ENCODE data around the gene ATXN7. TPM values are rescaled to one million over a fixed set of nuclear protein-coding genes. Genes with fewer than 3 reads are reported as not detected.

Gene ATXN7
- total and polyA plus RNA-seq, 2 of the 13 experiments (the other 11 are each of a cell fraction or from before 2014, with no cell fraction given): 13.8 to 20.0 TPM

DNA sequence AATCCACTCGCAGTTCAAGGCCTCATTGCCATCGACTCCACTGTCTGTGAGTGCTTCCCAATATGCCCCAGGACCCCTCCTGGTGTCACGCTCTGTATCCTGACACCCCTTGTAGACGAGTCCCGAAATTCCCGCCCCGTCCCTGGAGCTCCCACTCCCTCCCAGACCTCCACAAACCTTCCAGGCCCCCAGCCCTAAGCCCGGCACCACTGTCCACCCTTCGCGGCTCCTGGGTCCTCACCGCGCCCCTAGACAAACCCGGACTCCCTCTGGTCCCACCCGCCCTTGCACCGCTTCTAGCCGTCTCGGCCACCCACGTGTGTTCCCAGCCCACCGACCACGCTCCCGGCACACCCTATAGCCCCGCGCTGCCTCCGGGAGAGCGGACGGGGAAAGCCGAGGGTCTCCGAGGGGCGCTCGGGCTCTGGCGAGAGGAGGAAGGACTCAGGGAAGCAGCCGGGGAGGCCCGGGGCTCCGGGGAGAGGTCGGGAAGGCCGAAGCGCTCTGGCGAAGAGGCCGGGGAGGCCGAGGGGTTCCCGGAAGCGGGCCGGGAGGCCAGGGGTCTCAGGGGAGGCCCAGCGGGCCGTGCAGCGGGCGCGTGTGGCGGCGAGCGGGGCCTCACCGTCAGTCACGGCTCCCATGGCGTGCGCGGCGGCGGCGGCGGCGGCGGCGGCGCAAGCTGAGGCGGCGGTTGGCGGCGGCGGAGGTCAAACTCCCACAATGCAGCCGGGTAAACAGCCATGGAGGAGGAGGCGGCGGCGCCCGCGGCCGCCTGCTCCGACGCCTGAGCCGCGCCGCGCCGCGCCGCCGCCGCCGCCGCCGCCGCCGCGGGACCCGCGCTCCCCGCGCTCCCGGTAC is at the start of gene ATXN7, which contains the start of gene THOC7 (continued):
- TF ChIP-seq YEATS2 (CRISPR knock-in tag; IDR thresholded peaks at IDR 0.05; ENCODE audit: borderline replicate concordance) (no peak), ZNF740 (CRISPR knock-in tag; IDR thresholded peaks at IDR 0.05) (no peak), ZFP62 (CRISPR knock-in tag; IDR thresholded peaks at IDR 0.05) (no peak), ZNF790 (CRISPR knock-in tag; IDR thresholded peaks at IDR 0.05; ENCODE audit: borderline replicate concordance) (no peak), PRDM15 (CRISPR knock-in tag; IDR thresholded peaks at IDR 0.05) (peak; percentile 45; the same call in 1 of the 2 replicates), SP140L (CRISPR knock-in tag; IDR thresholded peaks at IDR 0.05; ENCODE audit: borderline replicate concordance) (no peak), ZNF766 (CRISPR knock-in tag; IDR thresholded peaks at IDR 0.05; ENCODE audit: borderline replicate concordance) (no peak), SKI (IDR thresholded peaks at IDR 0.05; ENCODE audit: partially characterized antibody) (peak; percentile 79), ZNF335 (CRISPR knock-in tag; IDR thresholded peaks at IDR 0.05) (0 out of 2 replicates have a peak, but pooled peaks have one; percentile 43), KDM2A (CRISPR knock-in tag; IDR thresholded peaks at IDR 0.05; ENCODE audit: borderline replicate concordance, low read depth) (peak; percentile 87; the same call in 1 of the 2 replicates), GTF2F1 (IDR thresholded peaks at IDR 0.05; ENCODE audit: low read length) (no peak), ASH2L (IDR thresholded peaks at IDR 0.05; ENCODE audit: insufficient read length, low read depth, low read length) (peak; percentile 75), ZBTB8A (CRISPR knock-in tag; IDR thresholded peaks at IDR 0.05; ENCODE audit: borderline replicate concordance, low read depth) (no peak), ZKSCAN5 (CRISPR knock-in tag; IDR thresholded peaks at IDR 0.05) (no peak), NONO (IDR thresholded peaks at IDR 0.05) (no peak), NONO (CRISPR knock-in tag; conservative IDR thresholded peaks at IDR 0.05) (0 out of 2 replicates have a peak, but pooled peaks have one; percentile 13), POLR2A (IDR thresholded peaks at IDR 0.05; ENCODE audit: insufficient read depth in 1 of 2, low read depth in 2 of 2, low read length in 2 of 2) (peak in 1 of 2 experiments; percentile 40; a peak in 2 of 4 replicates), PHF21A (CRISPR knock-in tag; IDR thresholded peaks at IDR 0.05) (no peak), ZNF124 (CRISPR knock-in tag; IDR thresholded peaks at IDR 0.05) (no peak), ZNF44 (CRISPR knock-in tag; IDR thresholded peaks at IDR 0.05) (no peak), HDAC1 (CRISPR knock-in tag; IDR thresholded peaks at IDR 0.05) (no peak), ZNF256 (CRISPR knock-in tag; conservative IDR thresholded peaks at IDR 0.05) (no peak), AGO1 (IDR thresholded peaks at IDR 0.05; ENCODE audit: low read depth, low read length, poor library complexity, severe bottlenecking) (no peak), ZNF230 (CRISPR knock-in tag; IDR thresholded peaks at IDR 0.05) (0 out of 2 replicates have a peak, but pooled peaks have one; percentile 52), PHF20 (CRISPR knock-in tag; IDR thresholded peaks at IDR 0.05) (no peak; the same call in 1 of the 2 replicates)
- TF ChIP-seq, protein P1, sequence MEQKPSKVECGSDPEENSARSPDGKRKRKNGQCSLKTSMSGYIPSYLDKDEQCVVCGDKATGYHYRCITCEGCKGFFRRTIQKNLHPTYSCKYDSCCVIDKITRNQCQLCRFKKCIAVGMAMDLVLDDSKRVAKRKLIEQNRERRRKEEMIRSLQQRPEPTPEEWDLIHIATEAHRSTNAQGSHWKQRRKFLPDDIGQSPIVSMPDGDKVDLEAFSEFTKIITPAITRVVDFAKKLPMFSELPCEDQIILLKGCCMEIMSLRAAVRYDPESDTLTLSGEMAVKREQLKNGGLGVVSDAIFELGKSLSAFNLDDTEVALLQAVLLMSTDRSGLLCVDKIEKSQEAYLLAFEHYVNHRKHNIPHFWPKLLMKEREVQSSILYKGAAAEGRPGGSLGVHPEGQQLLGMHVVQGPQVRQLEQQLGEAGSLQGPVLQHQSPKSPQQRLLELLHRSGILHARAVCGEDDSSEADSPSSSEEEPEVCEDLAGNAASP (CRISPR knock-in tag; IDR thresholded peaks at IDR 0.05; ENCODE audit: borderline replicate concordance): no peak

Data from HepG2 (cell line).